Nephron (organoid): ENCODE measurements around the gene SPEM1.

ENCODE experiments used
- H3K27ac Mint-ChIP-seq, 3 experiments: 2 replicates each; pipeline ENCODE4 v1.8.0; 2020; ENCODE audit warnings: mixed read lengths in 3 of 3, mild to moderate bottlenecking in 2 of 3, moderate library complexity in 1 of 3
- H3K27me3 Mint-ChIP-seq: 2 replicates; pipeline ENCODE4 v1.8.0; 2021; ENCODE audit warnings: low read depth, mild to moderate bottlenecking, moderate library complexity, mixed read lengths
- H3K36me3 Mint-ChIP-seq: 2 replicates; pipeline ENCODE4 v1.8.0; 2020; ENCODE audit warnings: low read depth, mixed read lengths
- H3K4me1 Mint-ChIP-seq: 2 replicates; pipeline ENCODE4 v1.8.0; 2020; ENCODE audit warnings: mixed read lengths
- H3K4me3 Mint-ChIP-seq, 3 experiments: 2 replicates each; pipeline ENCODE4 v1.8.0; 2020; ENCODE audit warnings: mild to moderate bottlenecking in 3 of 3, mixed read lengths in 3 of 3, moderate library complexity in 2 of 3
- H3K9me3 Mint-ChIP-seq: 2 replicates; pipeline ENCODE4 v1.8.0; 2020; ENCODE audit warnings: mixed read lengths
- TF ChIP-seq, protein P1 (sequence below), 3 experiments: fragments of 200-600 bp; sonication (generic); IDR thresholded peaks; one replicate each; pipeline ENCODE4 v1.5.0; 2021; ENCODE audit warnings: antibody characterized with exemption in 3 of 3; ENCODE audit not compliant: unreplicated experiment in 3 of 3

SPEM1 gene

DNA sequence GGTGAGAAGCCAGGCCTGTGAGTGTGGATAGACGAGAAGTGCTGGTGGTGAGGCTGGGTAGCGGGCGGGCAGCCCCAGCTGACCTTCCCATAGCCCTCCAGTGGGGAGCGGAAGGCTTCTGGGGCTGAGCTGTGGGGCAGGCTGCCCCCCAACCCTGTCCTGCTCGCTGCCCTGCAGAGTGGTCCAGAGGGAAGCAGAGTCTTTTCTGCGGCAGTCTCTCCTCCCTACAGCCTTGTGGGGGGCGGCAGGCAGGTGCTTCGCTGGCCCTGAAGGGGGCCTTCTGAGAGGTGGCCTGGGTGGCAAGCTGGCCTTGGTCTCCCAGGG, 8.7 kb upstream of the SPEM1 start:
- H3K9me3 Mint-ChIP-seq = no peaks in the 10 kb centered on the region
- no peak overlapping the region for H3K27ac Mint-ChIP-seq
- peaks cover 35% of the 10 kb centered on the region for H3K36me3 Mint-ChIP-seq
- peaks cover under 1% of the 10 kb centered on the region for H3K27me3 Mint-ChIP-seq
- TF ChIP-seq, protein P1, sequence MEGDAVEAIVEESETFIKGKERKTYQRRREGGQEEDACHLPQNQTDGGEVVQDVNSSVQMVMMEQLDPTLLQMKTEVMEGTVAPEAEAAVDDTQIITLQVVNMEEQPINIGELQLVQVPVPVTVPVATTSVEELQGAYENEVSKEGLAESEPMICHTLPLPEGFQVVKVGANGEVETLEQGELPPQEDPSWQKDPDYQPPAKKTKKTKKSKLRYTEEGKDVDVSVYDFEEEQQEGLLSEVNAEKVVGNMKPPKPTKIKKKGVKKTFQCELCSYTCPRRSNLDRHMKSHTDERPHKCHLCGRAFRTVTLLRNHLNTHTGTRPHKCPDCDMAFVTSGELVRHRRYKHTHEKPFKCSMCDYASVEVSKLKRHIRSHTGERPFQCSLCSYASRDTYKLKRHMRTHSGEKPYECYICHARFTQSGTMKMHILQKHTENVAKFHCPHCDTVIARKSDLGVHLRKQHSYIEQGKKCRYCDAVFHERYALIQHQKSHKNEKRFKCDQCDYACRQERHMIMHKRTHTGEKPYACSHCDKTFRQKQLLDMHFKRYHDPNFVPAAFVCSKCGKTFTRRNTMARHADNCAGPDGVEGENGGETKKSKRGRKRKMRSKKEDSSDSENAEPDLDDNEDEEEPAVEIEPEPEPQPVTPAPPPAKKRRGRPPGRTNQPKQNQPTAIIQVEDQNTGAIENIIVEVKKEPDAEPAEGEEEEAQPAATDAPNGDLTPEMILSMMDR (IDR thresholded peaks at IDR 0.05; ENCODE audit: unreplicated experiment in 3 of 3) = no peak
- peaks cover 6% of the 10 kb centered on the region for H3K4me1 Mint-ChIP-seq
- no peak overlapping the region for H3K4me3 Mint-ChIP-seq

DNA sequence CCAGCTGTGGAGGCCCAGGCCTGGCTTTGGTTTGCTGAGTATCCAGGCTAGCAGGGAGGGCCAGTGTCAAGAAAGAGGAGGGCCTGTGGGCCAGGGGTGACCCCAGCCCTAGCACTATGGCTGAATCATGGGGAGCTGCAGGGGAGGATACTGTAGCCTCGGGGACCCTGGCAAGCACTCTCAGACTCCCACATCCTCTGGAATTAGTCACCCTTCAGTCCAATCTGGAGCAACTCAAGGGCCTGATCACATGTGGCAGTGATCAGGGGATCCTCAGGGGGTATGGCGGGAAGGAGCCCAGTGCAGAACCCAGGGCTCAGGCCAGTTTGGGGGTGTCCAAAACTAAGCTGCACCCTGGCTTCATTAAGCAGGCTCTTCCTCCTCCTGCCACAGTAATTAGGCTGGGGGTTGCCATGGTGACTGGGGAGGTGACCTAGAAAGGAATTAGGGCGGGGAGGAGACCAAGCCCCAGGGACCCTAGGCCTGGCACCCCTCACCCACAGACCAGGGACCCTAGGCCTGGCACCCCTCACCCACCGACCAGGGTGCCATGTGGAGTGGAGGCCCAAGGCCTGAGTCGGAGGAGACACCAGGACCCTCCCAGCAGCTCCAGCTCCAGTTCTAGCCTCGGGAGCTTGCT, 6.7 kb upstream of the SPEM1 start:
- H3K4me3 Mint-ChIP-seq = no peak overlapping the region
- TF ChIP-seq, protein P1 (IDR thresholded peaks at IDR 0.05; ENCODE audit: unreplicated experiment in 3 of 3) = no peak
- H3K27ac Mint-ChIP-seq = peak overlapping the region in 1 of 3 experiments; percentile 23
- no peaks in the 10 kb centered on the region for H3K9me3 Mint-ChIP-seq
- peaks cover 6% of the 10 kb centered on the region for H3K4me1 Mint-ChIP-seq
- no peaks in the 10 kb centered on the region for H3K27me3 Mint-ChIP-seq
- peaks cover 38% of the 10 kb centered on the region for H3K36me3 Mint-ChIP-seq

DNA sequence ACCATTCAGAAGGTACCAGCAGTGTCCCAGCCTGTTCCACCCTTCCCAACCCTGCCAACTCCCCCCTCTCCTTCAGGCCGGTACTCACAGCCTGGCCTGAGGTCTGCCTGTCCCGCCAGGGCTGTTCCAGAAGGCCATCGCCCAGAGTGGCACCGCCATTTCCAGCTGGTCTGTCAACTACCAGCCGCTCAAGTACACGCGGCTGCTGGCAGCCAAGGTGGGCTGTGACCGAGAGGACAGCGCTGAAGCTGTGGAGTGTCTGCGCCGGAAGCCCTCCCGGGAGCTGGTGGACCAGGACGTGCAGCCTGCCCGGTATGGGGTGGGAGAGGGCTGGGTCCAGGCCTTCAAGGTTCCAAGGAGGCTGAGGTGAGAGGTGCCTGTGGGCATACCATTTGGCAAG, 5.3 kb upstream of the SPEM1 start:
- Mint-ChIP-seq H3K4me3 (no peak overlapping the region), H3K36me3 (peaks cover 29% of the 10 kb centered on the region), H3K27ac (no peak overlapping the region), H3K27me3 (no peaks in the 10 kb centered on the region), H3K4me1 (no peaks in the 10 kb centered on the region), H3K9me3 (no peaks in the 10 kb centered on the region)
- TF ChIP-seq, protein P1 (IDR thresholded peaks at IDR 0.05; ENCODE audit: unreplicated experiment in 3 of 3) = no peak

DNA sequence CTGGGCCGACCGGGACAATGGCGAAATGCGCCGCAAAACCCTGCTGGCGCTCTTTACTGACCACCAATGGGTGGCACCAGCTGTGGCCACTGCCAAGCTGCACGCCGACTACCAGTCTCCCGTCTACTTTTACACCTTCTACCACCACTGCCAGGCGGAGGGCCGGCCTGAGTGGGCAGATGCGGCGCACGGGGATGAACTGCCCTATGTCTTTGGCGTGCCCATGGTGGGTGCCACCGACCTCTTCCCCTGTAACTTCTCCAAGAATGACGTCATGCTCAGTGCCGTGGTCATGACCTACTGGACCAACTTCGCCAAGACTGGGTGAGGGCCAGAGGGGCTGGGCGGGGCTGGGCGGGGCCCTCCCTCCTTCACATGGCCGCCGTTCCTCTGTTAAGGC, 4.3 kb upstream of the SPEM1 start:
- Mint-ChIP-seq H3K27ac (no peak overlapping the region), H3K36me3 (peaks cover 19% of the 10 kb centered on the region), H3K4me1 (no peaks in the 10 kb centered on the region), H3K27me3 (no peaks in the 10 kb centered on the region), H3K4me3 (no peak overlapping the region), H3K9me3 (no peaks in the 10 kb centered on the region)
- TF ChIP-seq, protein P1 (IDR thresholded peaks at IDR 0.05; ENCODE audit: unreplicated experiment in 3 of 3) = no peak

DNA sequence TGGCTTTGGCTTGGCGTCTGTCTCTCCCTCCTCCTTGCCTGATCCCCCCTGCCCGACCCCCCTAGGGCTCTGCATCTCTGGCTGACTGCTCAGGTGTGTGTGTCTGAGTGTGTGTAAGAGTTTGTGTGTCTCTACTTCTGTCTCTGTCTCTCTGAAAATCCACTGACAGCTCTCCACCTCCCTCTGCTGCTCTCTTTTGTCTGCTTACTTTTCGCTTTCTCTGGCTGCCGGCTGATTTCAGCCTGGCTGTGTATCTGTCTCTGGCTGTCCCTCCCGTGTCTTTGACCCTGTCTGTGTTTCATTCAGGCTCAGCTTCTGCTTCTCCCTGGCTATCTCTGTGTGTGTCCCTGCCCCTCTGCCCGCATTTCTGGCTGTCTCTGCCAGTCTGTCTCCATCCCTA, 3.8 kb upstream of the SPEM1 start:
- Mint-ChIP-seq H3K27ac (peak overlapping the region; percentile 1 to 14 (median 13)), H3K27me3 (no peaks in the 10 kb centered on the region), H3K4me1 (no peaks in the 10 kb centered on the region), H3K9me3 (no peaks in the 10 kb centered on the region), H3K36me3 (peaks cover 18% of the 10 kb centered on the region), H3K4me3 (no peak overlapping the region)
- TF ChIP-seq, protein P1 (IDR thresholded peaks at IDR 0.05; ENCODE audit: unreplicated experiment in 3 of 3) = no peak

DNA sequence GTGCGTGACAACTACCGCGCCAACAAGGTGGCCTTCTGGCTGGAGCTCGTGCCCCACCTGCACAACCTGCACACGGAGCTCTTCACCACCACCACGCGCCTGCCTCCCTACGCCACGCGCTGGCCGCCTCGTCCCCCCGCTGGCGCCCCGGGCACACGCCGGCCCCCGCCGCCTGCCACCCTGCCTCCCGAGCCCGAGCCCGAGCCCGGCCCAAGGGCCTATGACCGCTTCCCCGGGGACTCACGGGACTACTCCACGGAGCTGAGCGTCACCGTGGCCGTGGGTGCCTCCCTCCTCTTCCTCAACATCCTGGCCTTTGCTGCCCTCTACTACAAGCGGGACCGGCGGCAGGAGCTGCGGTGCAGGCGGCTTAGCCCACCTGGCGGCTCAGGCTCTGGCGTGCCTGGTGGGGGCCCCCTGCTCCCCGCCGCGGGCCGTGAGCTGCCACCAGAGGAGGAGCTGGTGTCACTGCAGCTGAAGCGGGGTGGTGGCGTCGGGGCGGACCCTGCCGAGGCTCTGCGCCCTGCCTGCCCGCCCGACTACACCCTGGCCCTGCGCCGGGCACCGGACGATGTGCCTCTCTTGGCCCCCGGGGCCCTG, 3.0 kb upstream of the SPEM1 start:
- Mint-ChIP-seq H3K27ac (no peak overlapping the region), H3K36me3 (peaks cover 18% of the 10 kb centered on the region), H3K4me1 (no peaks in the 10 kb centered on the region), H3K27me3 (no peaks in the 10 kb centered on the region), H3K4me3 (no peak overlapping the region), H3K9me3 (no peaks in the 10 kb centered on the region)
- TF ChIP-seq, protein P1 (IDR thresholded peaks at IDR 0.05; ENCODE audit: unreplicated experiment in 3 of 3) = no peak
